ENCODE results near the gene MSRB3.
"Not testable (repeated sequence)": the region's sequence is repeated elsewhere in the genome, so short reads cannot be mapped to it uniquely, and the experiment has no call there.

MSRB3 gene

DNA sequence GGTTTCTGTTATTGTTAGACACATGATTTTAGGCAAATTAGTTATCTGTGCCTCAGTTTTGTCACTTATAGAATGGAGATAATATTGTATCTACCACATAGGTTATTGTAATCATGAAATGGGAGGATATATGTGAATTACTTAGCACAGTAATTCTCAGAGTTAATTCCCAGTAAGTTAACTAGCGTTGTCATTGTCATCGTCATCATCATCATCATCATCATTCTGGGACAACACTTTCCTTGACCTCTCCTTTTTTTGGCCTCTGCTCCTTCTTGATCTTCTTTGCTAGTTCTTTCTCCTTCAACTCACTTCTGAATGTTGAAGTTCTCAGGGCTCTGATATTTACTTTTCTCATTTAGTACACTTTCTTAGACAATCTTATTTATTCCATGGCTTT, 13.8 kb downstream of the MSRB3 start:
- DNase-seq, result no peak

DNA sequence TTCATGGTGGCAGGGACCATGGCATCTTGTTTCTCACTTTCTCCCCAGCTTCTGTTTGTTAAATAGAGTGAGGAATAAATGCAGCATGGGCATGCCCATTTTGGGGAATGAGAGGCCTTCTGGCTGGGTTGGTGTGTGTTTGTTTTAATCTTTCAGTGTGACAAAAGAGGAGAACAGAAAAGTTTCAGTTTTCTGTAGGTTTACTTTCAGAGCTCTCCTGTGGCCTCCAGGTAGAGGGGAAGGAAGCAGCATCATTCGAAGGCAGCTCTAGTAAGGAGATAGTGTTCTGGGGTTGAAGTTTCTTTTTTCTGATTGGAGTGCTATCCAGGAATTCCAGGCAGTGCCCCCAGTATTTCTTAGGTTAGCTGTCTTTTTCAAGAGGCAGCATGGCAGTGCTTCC, 15.3 kb downstream of the MSRB3 start:
- no peak for DNase-seq

DNA sequence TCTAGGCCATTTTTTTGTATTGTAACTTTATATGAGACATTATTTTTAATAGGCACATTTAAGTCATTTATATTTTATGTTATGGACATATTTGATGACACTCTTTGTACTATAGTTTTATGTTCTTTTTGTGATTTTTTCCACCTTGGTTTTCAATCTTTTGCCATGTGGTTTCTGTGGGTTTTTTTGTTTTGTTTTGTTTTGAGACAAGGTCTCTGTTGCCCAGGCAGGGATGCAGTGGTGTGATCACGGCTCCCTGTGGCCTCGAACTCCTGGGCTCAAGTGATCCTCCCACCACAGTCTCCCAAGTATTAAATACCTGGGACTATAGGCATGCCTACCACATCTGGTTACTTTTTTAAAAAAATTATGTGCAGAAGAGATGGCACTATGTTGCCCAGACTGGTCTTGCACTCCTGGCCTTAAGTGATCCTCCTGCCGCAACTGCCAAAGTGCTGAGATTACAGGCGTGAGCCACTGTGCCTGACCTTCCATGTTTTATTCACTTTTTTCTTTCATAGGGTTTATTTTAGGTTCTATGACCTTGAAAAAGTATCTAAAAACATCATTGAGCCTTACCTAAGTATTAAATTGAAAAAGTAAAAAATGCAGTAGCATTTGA, 16.3 kb downstream of the MSRB3 start:
- no peak for DNase-seq

DNA sequence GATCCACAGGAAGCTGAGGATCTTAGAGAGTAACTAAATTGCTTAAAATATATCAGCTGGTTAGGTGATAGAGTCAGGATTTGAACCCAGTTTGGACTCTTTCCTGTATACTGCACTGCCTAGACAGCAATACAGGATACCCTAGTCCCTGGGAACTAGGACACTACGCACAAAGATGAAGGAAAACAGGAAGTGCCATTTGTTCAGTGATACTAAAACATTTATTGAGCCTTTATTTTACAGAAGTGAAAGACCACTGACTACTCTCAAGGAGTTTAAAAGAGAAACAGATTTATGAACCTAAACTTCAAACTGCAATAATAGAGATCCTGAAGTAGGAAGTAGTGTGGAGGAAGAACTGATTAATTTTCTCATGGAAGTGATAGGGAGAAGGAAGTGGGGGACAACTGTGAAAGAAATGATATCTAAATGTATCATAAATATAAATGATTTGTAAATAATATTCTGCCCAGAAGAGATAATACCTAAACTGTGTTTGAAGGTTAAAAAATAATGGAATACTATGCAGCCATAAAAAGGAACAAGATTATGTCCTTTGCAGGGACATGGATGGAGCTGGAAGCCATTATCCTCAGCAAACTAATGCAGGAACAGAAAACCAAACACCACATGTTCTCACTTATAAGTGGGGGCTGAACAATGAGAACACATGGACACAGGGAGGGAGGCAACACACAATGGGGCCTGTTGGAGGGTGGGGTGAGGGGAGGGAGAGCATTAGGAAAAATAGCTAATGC, 18.2 kb downstream of the MSRB3 start:
- DNase-seq, result peak; percentile 60

DNA sequence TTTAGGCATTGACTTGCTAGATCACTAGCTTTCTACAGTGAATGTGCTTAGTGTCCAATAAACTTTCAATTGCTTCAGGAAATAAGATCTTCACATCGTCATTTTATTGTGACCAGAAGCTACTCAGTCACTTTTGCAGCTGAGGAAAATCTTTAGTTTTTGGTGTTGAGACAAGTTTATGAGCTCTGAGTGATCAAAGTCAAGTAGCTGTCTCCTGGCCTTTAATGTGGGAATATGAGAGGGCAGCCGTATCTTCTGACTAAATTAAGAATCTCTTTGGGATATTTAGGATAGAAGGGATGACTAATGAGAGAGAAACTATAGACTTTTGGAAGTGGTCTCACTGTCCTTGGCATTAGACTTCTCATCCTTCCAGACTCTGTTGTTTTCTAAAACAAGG, 21.6 kb downstream of the MSRB3 start:
- DNase-seq, result no peak

DNA sequence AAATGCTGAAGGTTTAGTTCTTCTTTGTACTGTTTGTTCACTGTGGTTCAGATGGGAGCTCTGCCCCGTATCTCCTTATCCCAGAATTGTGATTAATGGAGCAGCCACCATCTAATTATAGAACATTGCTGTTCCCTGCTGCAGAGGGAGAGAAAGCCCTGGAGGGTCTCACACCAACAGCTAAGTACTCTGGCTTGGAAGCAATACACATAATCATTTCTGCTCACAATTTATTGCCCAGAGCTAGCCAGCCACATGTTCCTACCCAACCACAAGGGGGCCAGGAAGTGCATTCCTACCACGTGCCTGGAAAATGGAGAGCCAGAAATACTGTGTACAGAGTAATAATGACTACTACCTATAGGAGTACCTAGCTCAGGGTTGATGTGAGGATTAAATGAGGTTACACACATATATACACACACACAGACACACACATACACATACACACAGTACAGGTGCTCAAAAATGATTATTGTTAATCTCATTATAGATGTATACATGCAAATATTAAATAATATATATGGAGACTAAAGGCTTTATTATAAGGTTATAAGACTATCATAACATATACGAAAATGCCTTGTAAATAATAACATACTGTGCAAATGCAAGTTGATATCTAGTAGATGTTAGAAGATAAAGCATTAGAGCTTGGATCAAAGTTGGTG, 22.3 kb downstream of the MSRB3 start:
- DNase-seq, result no peak

DNA sequence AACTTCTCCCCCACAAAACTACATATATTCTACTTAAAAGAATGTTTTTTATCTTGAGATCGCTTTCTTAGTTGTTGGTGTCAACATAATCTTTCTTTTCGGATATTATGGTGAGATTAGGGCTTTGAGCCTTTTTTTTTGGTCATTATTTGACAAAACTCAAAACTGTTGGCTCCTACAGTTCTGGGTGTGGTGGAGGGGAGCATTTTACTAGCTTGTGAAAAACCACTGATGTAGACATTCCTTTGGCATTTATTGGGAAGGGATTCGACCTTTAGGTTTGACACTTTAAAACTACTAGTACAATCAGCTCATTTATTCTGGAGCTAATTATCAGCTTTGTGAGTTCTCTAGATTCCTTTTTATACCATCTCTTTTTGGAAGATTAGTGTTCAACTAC, 24.4 kb downstream of the MSRB3 start:
- no peak for DNase-seq

DNA sequence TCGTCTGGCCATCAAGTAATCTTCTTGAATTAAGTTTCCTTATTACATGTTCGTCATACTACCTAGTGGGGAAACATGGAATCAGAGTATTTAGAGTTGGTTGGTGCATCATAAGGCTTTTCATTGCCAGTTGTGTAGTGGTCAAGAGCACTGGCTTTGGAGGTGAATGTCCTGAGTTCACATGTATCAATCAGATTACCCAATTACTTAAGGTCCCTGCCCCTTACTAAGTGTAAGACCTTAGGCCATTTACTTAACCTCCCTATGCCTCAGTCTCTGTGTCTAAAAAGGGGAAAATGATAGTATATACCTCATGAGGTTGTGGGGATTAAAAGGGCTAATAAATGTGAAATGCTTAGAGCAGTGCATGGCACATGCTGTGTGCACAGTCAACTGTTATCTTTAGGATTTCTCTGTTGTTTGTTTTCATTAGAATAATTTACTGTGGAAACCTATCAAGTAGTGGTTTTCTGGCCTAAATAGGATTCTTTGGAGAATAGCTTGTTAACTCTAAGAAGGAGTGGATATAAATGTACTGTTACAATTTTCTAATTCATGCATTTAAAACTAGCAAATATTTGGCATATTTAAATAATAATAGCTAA, 27.0 kb downstream of the MSRB3 start:
- no peak for DNase-seq

DNA sequence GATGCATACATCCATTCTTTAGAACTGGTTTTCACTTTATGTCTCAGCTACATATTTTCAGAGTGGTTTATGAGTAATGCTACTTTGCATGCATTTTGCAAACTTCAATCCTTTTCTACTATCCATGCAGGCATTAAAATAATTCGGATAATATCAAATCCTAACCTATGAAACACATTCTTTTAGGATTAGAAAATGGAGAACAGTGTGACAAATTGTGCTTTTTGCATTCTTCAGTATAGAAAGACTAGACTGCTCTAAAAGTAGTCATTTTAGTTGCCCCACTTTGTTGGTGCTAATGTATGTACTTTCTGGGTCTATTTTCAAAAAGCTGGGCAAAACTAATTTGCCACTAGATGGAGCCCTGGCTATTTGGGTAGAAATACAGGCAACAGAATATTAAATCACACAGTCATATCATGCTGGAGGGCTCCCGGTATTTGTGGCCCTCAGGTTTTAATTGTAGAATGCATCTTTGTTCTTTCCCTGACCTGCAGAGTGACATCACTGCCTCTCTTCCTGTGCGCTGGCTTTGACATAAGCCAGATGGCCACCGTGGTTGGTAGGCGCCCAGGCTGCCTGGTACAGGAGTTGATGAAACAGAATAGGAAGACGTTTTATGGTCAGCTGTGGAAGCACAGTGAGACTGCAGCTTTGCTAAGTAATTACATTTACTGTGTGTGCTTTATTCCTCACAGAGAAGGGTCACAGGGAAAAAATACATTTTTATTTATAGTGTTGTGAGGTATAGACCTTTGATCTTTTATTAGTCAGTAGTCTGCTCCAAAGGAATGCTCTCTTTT, 28.1 kb downstream of the MSRB3 start:
- DNase-seq, result peak; percentile 47

DNA sequence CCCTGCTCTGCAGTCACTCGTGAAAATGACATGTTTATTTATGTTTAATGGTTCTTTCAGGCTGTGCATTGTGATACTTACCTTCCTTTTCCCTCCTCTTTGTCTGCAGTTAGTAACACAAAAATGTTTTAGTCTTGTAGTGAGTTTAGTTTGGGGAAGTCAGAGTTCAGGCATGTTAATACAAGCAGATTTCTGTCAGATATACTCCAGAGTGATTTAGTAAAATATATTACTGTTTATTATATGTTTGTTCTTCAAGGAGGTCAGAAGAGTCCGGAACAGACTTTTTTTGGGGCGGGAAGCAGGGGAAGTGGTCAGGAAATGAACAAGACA, 28.7 kb downstream of the MSRB3 start:
- no peak for DNase-seq

DNA sequence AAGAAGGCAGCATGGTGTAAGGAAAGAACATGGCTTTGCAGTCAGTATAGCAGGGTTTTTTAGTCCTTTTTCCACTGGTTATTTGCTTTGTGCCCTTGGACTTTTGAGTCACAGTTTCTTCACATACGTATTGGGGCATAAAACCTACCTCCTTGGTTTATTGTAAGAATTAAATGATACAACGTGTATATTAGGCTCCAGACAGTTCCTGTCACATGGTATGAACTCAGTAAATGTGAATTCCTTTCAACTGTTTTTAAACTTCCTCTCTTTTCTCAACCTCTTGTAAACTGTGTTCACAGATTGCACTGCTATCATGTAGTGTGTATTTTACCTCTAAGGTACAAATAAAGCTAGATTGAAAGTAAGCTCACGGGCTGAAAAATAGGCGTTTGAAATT, 29.5 kb downstream of the MSRB3 start:
- DNase-seq, result no peak

DNA sequence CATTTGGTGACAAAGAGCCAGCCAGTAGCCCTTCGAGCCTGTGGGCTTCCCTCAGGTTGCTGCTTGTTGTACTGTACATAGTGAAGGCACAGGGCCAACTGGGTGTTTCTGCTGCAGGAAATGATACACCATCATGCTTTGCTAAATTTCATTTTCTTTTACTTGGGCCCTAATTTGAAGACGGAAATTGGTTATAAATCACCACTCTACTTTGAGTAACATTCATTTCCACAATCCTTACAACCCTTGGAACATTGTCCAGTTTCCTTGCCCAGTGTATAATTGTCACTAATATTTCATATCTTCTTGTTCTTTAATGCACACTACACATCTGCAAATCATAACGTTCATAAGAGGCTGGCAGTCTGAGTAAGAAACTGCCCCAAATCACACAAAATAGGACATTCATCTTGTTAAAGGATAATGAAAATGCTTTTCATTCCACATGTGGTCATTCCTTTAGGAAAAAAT, 30.2 kb downstream of the MSRB3 start:
- DNase-seq, result peak; percentile 3

DNA sequence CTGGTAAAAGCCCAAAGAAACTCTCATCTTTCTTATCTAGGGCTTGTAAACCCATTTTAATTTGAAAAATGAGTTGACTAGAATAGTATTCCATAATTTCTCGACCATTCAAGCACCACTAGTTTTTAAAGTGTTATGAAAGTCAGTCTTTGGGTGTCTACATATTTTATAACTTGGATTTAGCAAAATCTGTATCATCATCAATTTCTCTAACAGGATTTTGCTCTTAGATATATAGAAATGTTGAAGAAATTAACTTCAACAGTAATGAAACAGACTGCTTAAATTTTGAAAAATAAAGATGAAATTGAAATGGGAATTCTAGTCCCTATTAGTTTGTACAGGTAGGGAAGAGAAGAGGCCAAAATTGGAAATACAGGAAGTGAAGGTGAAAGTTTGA, 32.8 kb downstream of the MSRB3 start:
- DNase-seq, result no peak

DNA sequence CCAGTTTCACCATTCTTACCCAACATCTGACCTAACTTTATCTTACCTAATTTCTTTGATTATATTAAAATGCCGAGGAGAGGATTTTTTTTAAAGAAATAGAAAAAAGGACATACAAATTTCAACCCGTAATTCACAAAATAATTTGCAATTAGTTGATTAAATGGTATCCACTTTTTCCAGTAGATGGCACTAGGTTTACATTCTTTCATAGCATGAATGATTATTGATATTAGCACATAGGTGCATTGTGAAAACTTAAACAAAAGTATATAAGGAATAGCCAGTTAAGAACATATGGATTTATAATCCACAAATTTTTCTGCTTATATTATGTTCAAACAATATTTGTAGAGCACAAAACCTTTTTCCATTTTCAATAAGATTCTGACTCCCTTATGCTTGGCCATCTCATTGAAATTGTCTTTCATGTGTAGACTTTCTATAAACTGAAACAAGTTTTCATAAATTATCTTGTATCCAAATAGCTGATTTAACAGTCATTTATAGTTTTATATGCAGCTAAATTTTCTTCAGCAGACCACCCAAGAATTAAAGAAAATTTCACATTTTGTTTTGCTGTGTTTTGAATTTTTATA, 35.3 kb downstream of the MSRB3 start:
- peak; percentile 36 for DNase-seq

DNA sequence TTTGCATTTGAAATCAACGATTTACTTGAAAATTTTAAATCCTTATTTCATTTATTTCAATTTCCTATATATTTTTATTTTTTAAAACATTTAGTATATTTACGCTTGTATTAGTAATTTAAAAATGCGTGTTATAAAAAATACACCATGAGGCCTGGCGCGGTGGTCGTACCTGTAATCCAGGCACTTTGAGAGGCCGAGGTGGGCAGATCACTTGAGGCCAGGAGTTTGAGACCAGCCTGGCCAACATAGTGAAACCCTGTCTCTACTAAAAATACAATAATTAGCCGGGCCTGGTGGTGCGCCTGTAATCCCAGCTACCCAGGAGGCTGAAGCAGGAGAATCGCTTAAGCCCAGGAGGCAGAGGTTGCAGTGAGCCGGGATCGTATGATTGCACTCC, 36.8 kb downstream of the MSRB3 start:
- not testable (repeated sequence) for DNase-seq

DNA sequence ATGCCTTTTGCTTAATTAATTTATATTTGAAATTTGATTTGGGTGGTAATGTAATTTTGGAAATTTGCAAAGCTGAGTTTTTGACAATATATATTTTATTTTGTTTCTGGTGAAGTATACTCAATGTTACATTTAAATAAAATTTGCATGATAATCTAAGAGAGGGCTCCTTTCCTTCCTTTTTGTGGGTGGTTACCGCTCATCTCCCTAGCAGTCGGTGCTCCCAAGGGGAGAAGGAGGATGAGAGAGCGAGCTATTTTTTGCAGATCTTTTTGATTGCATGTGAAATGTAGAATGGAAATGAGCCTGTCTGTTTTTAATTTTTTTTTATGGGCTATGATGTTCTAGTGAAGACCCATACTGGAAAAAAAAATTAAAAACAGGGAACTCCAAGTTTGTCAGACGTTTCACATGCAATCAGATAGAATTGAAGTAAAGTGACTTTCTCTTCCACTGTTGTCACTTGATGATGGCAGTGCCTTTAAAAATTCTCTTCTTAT, 39.8 kb downstream of the MSRB3 start:
- DNase-seq, result no peak

DNA sequence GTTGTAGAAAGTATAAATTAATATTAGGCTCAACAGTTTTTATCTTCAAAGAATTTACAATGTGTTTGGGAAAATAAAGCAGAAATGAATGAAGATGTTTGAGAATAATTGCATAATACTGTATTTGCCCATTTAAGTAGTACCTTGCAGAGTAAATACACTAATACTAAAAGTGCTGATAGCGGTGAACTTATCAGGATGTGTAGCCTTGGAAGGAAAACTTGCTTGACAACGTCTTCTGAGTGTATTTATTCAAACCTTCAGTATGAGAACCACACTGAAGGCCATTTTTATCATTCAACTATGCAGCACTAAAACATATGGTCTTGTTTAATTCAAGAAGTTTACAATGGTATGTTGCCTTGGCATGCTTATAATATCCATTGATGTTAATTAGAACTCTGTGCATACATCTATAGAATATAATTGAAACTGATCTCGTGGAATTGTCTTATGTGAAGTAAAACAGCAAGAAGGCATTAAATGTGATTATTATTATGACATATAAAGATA, 41.3 kb downstream of the MSRB3 start:
- no peak for DNase-seq

DNA sequence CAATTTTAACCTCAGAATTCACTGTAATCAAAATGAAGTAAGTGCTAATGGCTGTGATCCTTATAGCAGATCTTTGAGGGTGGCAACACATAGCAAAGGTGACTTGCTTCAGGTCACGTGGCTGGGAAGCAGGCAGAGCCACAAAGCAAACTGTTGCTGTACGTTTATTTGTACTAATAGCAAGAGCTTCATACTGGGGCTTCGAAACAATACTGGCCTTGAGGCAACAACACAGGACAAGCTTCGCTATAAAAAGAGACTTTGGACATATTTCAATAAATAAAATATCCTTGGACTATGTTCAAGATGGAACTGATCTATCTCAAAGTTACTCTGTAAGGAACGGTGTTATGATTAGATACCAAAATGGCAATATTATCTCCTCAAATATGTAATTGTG, 44.6 kb downstream of the MSRB3 start:
- no peak for DNase-seq

DNA sequence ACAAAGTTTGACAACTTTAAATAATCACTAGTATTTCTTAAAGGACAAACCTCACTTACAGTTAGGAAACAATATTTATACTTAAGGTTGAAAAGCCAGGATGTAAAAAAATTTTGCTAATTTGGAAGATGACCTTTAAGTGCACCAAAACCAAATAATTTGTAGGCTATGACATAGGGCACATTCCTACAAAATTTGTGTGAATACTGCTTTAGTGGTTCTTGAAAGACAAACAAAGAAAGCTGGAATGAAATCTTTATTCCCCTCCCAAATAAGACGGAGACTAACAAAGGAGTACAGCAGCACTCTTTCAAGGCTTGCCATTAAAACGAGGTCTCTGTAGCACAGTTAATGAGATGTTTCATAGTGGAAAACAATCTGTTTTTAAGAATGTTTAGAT, 45.6 kb downstream of the MSRB3 start:
- no peak for DNase-seq

DNA sequence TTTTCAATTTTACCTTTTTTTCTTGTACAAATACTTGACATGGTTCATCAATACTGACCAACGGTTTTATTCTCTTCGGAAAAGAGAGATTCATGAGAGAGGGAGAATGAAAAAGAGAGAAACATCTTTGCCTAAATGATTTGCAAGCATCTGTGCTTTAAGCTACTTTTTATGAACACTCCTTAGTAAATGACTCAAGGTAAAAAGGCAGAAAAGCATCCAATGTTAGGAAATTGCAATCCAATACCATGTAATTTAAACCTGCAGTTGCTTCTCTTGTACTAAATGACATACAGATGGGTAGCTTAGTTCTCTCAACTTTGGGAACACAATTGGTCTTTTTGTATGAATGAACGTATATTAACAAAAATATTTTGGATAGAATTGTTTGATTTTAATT, 46.1 kb downstream of the MSRB3 start:
- no peak for DNase-seq

DNA sequence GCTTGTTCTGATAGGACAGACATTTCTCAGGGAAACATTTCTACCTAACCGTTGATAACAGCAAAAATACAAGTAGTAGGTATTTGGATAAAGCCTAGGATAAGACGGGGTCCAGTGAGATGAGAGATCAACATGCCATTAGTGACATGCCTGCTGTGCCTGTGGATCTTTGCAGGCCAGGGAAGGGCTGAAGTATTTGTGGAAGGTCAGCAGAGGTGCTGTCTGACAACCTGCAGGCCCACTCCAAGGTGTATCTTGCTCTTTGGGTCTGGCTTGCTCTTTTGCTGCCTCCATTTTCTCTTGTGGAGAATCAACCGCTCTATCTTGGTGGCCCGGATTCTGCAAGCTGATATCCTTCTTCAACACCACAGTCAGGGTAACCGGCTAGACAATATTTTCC, 46.7 kb downstream of the MSRB3 start:
- no peak for DNase-seq

DNA sequence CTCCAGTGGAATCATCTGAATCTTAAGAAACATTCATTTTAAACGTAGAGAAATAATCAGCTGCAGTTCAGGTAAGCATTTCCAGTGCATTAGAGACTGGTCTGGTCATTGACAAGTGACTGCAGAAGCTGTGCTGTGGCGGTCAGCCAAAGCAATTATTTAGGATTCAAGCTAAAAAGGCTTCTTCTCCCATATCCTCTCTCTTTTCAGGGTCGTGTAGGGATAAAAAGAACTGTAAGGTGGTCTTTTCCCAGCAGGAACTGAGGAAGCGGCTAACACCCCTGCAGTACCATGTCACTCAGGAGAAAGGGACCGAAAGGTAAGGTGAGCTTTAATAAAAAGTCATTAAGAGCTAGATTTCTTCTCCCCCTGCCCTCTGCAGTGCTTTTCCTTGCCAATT, 48.1 kb downstream of the MSRB3 start:
- DNase-seq, result no peak

Measured in suppressor macrophage treated with lipopolysaccharide for 4 hours (primary cell).